LNCAP (cell line): ENCODE results near the gene CCDC171.
A peak's percentile ranks its signal among the peaks of the same experiment; 100 is the strongest.

Source experiments
- CTCF ChIP-seq: fragments of 450-650 bp; IDR thresholded peaks from 2 replicates; pipeline ENCODE4 v1.5.1; 2017; ENCODE audit warnings: mild to moderate bottlenecking

CCDC171 gene

GRCh38 chr9:15618540-15619331 lies 65.9 kb downstream of the CCDC171 start:
- TF ChIP-seq CTCF, result no peak

- TF ChIP-seq CTCF, result peak; percentile 70
Observed at GRCh38 chr9:15622318-15622971, 69.6 kb downstream of the CCDC171 start.

- no peak for TF ChIP-seq CTCF
Observed at GRCh38 chr9:15635752-15636151, 82.9 kb downstream of the CCDC171 start.

GRCh38 chr9:15640121-15640520 lies 87.3 kb downstream of the CCDC171 start:
- no peak for TF ChIP-seq CTCF

- TF ChIP-seq CTCF, result no peak
Observed at GRCh38 chr9:15641291-15641690, 88.4 kb downstream of the CCDC171 start.

GRCh38 chr9:15642369-15642962 lies 89.6 kb downstream of the CCDC171 start:
- peak; percentile 58; the same call in 1 of the 2 replicates for TF ChIP-seq CTCF

GRCh38 chr9:15670246-15670645 lies 117.4 kb downstream of the CCDC171 start:
- TF ChIP-seq CTCF, result no peak
